HG03095 (cell line): ENCODE results near the gene RHAG.
A peak's percentile ranks its signal among the peaks of the same experiment; 100 is the strongest.
"Not testable (repeated sequence)": the region's sequence is repeated elsewhere in the genome, so short reads cannot be mapped to it uniquely, and the experiment has no call there.

Experiments
- ATAC-seq: cut with Tn5 transposase; IDR thresholded peaks from one replicate; pipeline ENCODE4 v1.9.1; 2021; ENCODE audit warnings: moderate library complexity; ENCODE audit not compliant: unreplicated experiment

RHAG gene

GRCh38 chr6:49635978-49636712 lies 494 bp downstream of the RHAG start:
- no peak for ATAC-seq

GRCh38 chr6:49635480-49635879 lies 1.2 kb downstream of the RHAG start:
- no peak for ATAC-seq

GRCh38 chr6:49634836-49635218 lies 1.8 kb downstream of the RHAG start:
- no peak for ATAC-seq

DNA sequence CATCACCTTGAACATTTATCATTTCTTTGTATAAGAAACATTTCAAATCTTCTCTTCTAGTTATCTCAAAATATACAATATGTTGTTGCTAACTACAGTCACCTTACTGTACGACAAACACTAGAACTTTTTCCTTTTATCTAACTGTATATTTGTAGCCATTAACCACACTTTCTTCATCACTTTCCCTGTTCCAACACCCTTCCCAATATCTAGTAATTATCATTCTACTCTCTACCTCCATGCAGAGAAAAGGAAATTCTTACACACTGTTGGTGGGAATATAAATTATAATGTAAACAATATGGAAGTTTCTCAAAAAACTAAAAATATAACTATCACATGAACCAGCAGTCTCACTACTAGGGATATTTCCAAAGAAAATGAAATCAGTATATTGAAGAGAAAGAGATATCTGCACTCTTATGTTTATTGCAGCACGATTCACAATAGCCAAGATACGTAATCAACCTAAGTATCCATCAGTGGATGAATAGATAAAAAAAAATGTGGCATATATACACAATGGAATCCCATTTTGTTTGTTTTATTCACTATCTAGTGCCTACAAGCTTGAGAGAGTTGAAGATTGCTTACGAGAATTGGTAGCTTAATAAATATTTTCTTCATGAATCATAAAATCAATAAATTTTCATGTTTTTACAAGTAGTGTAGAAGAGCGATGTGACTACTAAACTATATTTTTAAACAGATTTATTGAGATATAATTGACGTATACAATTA lies 2.4 kb downstream of the RHAG start:
- no peak for ATAC-seq

DNA sequence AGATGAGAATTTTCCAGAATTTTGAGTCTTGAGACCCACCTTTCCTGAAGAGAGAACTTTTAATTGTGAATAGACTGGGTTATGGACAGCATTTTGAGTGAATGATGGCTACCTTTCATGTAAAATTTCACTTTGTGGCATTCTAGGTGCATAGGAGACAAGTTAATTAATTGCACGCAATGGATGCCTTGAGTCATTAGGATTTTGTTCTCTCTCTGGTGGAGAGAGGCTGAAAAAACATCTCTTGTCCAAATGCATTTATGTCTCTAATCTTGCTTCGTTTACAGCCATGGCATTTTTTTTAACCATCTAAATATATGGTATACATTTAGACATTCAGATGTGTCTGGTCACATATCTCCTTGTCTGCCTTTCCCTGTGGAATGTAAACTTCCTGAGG lies 3.1 kb downstream of the RHAG start:
- ATAC-seq = no peak

DNA sequence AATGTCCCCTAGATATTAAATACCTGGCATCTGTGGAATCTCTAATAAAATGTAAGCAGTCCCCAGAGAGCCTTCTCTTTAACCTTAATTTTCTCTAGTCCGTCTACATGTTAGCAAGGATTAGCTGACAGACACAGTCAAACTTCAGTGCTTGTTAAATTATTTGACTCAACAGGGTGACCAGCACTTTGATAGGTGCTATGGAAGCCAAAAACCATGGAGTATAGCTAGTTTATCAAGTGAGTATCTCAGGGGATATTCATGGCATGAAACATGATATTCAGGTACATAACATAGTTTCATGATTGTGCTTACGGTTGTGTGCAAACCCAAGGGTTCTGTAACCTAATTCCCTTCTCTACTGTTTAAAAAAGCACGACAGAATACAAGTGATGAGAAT lies 3.9 kb downstream of the RHAG start:
- ATAC-seq = no peak

- ATAC-seq = not testable (repeated sequence)
Measured at GRCh38 chr6:49629485-49630088, 7.1 kb downstream of the RHAG start.

DNA sequence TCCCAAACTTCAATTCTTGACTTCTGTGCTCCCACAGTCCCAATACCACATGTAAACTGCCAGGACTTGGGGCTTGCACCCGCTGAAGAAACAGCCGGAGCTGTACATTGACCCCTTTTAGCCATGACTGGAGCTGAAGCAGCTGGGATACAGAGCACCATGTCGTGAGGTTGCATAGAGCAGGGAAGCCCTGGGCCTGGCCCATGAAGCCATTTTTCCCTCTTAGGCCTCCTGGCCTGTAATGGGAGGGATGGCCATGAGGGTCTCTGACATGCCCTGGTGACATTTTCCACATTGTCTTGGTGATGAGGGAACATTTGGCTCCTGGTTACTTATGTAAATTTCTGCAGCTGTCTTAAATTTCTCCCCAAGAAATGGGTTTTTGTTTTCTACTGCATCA lies 9.8 kb downstream of the RHAG start:
- ATAC-seq = no peak

DNA sequence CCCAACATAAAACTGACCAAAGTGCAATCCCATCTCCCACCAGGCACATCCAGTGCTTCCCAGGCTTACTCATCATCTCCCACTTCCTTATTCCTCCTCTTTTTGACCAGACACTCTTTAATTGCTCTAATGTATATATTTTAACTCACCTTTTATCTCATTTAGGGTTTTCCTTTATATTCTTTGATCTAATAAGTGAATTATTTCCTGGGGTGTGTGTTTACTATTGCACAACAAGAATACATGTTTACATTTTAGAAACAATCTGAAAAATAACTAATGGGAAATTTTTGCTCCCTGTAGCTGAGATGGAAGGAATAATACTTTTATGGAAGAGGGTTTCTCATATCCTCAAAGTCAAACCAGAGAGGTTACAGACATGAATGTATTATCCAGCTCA lies 18.4 kb downstream of the RHAG start:
- ATAC-seq = no peak

GRCh38 chr6:49614144-49614543 lies 22.5 kb downstream of the RHAG start:
- ATAC-seq = not testable (repeated sequence)

DNA sequence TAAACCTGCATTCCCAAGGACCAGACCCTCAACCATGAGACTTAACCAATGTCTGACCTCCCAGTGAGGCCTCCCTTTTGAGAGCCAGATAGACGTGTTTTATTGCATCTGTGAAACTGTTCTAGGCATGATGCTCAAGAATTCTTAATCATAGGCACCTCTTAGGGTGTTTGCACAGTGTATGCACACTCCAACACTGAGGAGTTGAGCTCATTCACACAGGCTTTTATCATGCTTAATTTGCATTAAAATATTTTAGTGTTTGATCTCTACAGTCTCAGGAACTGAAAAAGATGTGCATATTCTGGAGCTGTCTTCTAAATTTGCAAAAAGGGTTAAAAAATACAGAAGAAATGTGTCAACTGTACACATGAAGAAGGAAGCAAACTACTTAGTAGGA lies 27.4 kb downstream of the RHAG start:
- ATAC-seq = no peak

- ATAC-seq = not testable (repeated sequence)
Measured at GRCh38 chr6:49608275-49608674, 28.4 kb downstream of the RHAG start.

DNA sequence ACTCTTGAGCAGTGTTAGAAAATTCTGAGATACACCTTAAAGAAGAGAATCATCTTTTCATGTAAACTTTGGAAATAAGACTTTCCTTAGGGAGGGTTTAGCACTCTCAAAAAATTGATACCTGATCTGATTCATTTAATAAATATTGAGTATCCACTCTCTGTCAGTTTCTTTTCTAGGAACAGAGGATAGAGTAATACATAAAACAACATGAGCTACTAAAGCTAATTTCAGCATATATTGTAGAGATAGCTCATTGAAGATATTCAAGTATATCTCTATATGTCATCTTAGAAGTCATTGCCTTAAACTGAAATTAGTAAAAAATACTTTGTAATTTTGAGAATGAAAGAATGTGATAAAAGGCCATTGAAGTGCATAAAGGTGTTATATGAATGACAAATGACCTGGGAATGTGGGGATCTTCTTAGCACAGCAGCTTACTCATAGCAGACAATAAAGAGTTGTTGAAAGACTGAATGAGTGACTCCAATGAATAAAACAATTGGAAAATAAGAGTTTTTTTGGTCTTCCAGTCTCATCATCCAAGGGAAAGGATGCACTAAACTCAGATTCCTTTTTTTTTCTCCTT lies 29.2 kb downstream of the RHAG start:
- no peak for ATAC-seq

DNA sequence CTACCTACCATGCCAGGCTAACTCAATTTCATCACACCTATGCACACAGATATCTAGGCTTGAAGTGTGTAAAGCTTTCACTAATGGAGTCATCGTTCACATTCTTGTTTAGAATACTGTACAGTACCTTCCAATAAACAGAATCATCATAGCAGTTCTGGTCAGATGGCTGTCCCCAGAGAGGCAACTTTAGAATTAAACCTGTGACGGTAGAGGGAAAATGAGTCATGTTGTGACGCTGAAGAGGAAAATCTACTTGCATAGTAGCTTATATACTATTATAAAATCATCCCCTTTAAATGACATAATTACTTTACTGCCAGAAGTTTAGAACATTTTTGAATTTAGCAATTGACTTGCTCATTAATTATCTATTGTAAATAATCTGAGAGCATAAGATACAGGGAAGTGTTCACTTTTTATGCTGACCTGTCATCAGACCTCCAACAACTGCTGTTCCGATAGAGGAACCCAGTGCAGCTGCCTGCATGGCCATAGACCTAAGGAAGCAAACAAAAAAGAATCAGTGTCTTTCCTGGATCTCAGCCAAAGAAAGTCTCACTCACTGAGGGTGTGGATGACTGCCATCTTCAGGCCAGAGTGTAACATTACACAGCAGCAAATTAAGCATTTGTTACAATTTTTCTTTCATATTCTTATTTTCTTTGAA lies 29.8 kb downstream of the RHAG start:
- peak; percentile 93 for ATAC-seq

- ATAC-seq = not testable (repeated sequence)
Measured at GRCh38 chr6:49604080-49604479, 32.6 kb downstream of the RHAG start.

GRCh38 chr6:49587262-49587661 lies 49.4 kb downstream of the RHAG start:
- not testable (repeated sequence) for ATAC-seq

DNA sequence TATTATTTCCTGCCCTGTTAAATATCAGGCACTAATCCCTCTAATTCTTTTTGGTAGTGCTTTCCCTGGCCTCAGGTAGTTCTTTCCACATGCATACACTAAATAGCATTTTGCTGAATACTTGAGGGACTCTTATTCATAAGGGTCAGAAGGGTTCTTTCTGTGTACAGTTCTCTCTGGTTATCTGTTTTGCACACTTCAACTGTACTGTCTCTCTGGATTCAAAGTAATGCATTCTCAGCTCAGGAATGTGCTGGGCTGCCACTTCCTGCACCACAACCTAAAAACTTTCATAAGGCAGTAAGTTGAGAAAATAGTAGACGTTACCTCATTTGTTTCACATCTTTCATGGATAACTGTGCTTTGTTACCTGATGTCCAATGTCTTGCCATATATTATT lies 54.1 kb downstream of the RHAG start:
- ATAC-seq = no peak

- ATAC-seq = no peak
Measured at GRCh38 chr6:49579649-49580048, 57.0 kb downstream of the RHAG start.

DNA sequence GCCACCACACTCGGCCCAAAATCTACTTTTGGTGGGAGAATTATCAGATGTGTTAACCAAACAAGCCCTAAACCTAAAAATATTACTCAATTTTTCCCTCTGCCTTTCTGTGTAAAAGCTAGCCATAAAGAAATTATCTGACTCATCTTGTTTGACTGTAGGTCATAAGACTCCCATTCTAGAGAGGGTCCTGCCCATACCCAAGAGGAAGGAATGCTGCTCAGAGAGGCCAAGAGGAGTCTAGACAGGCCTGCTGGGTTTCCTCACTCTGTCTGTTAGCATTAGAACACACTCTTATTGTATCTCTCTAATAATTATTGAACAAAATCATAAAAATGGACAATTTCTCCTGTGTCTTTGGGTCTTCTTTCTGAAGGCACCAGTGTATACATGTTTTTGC lies 60.0 kb downstream of the RHAG start:
- ATAC-seq = no peak

GRCh38 chr6:49570474-49571079 lies 66.1 kb downstream of the RHAG start:
- ATAC-seq = no peak

- ATAC-seq = no peak
Measured at GRCh38 chr6:49565855-49566254, 70.8 kb downstream of the RHAG start.
